Thymus (tissue), 11 donors: ENCODE results near the gene TECRL. TPM values are rescaled to one million over a fixed set of nuclear protein-coding genes. Genes with fewer than 3 reads are reported as not detected.

ENCODE experiments used
- DNase-seq, 9 donors: peaks; one replicate each; pipeline ENCODE4 v3.0.0-alpha.2; 2013; ENCODE audit warnings: low spot score in 9 of 9, low read depth in 6 of 9, missing footprints in 1 of 9
- H3K27ac ChIP-seq, 2 donors: one replicate each; pipeline ENCODE4 v1.5.1; 2013; ENCODE audit warnings: control low read depth in 1 of 2, low read depth in 1 of 2, low read length in 1 of 2, mild to moderate bottlenecking in 1 of 2, moderate library complexity in 1 of 2
- H3K27me3 ChIP-seq, 2 donors: one replicate each; pipeline ENCODE4 v1.5.1; 2013; ENCODE audit warnings: low read length in 1 of 2; ENCODE audit not compliant: control insufficient read depth in 2 of 2, insufficient read depth in 1 of 2
- H3K36me3 ChIP-seq, 2 donors: one replicate each; pipeline ENCODE4 v1.5.1; 2013; ENCODE audit warnings: low read length in 1 of 2, mild to moderate bottlenecking in 1 of 2, moderate library complexity in 1 of 2; ENCODE audit not compliant: control insufficient read depth in 2 of 2, insufficient read depth in 2 of 2
- H3K4me1 ChIP-seq, 2 donors: one replicate each; pipeline ENCODE4 v1.5.1; 2013; ENCODE audit warnings: low read length in 2 of 2; ENCODE audit not compliant: control insufficient read depth in 2 of 2, insufficient read depth in 2 of 2
- H3K4me3 ChIP-seq, 2 donors: one replicate each; pipeline ENCODE4 v1.5.1; 2013; ENCODE audit warnings: low read length in 2 of 2, control low read depth in 1 of 2, mild to moderate bottlenecking in 1 of 2
- H3K9me3 ChIP-seq, 2 donors: one replicate each; pipeline ENCODE4 v1.5.1; 2013; ENCODE audit warnings: low read length in 1 of 2, mild to moderate bottlenecking in 1 of 2; ENCODE audit not compliant: control insufficient read depth in 2 of 2, insufficient read depth in 1 of 2
- WGBS: extraction: QIAGEN DNeasy Blood & Tissue Kit; methylation state at CpG from one replicate; pipeline ENCODE4 v1.1.7; 2013; 5-methylcytosine and 5-hydroxymethylcytosine counted together
- polyA plus RNA-seq: library from polyadenylated mRNA; stranded (reverse); fragments of 200-250 nt; gene quantifications from one replicate; pipeline ENCODE4 v1.2.3, GENCODE V29; 2013
- total RNA-seq: library from RNA; stranded (reverse); fragments of 120-200 nt; gene quantifications from one replicate; pipeline ENCODE4 v1.2.4, GENCODE V29; 2013
- donor health status: healthy.

Gene TECRL
- total and polyA plus RNA-seq, 2 donors = 0.02 to 0.09 TPM

GRCh38 chr4:64266669-64267068 lies 142.6 kb downstream of the TECRL start:
- no peaks in the 10 kb centered on the region for H3K27me3 ChIP-seq
- no peak for DNase-seq
- no peak overlapping the region for H3K4me3 ChIP-seq
- no peaks in the 10 kb centered on the region for H3K4me1 ChIP-seq
- peaks cover 0 to 3% of the 10 kb centered on the region in 2 donors for H3K9me3 ChIP-seq
- H3K36me3 ChIP-seq = no peaks in the 10 kb centered on the region
- WGBS = 90% methylated on average over 2 of the region's 2 CpGs
- no peak overlapping the region for H3K27ac ChIP-seq

GRCh38 chr4:64266263-64266662 lies 143.0 kb downstream of the TECRL start:
- Histone ChIP-seq H3K27me3 (no peaks in the 10 kb centered on the region), H3K4me1 (no peaks in the 10 kb centered on the region), H3K36me3 (no peaks in the 10 kb centered on the region), H3K9me3 (peaks cover 0 to under 1% of the 10 kb centered on the region in 2 donors), H3K27ac (no peak overlapping the region), H3K4me3 (no peak overlapping the region)
- WGBS = 87% methylated on average over 2 of the region's 2 CpGs
- no peak for DNase-seq

GRCh38 chr4:64251781-64252180 lies 157.5 kb downstream of the TECRL start:
- no peaks in the 10 kb centered on the region for H3K4me1 ChIP-seq
- no peak for DNase-seq
- H3K27ac ChIP-seq = no peak overlapping the region
- no peaks in the 10 kb centered on the region for H3K36me3 ChIP-seq
- no peaks in the 10 kb centered on the region for H3K27me3 ChIP-seq
- no peak overlapping the region for H3K4me3 ChIP-seq
- H3K9me3 ChIP-seq = peaks cover 0 to under 1% of the 10 kb centered on the region in 2 donors

- H3K36me3 ChIP-seq = no peaks in the 10 kb centered on the region
- H3K27ac ChIP-seq = no peak overlapping the region
- no peaks in the 10 kb centered on the region for H3K9me3 ChIP-seq
- no peak overlapping the region for H3K4me3 ChIP-seq
- no peak for DNase-seq
- no peaks in the 10 kb centered on the region for H3K27me3 ChIP-seq
- no peaks in the 10 kb centered on the region for H3K4me1 ChIP-seq
These were observed 158.8 kb downstream of the TECRL start for GRCh38 chr4:64250488-64250887.

GRCh38 chr4:64250061-64250460 lies 159.2 kb downstream of the TECRL start:
- no peak for DNase-seq
- Histone ChIP-seq H3K27ac (no peak overlapping the region), H3K9me3 (no peaks in the 10 kb centered on the region), H3K4me3 (no peak overlapping the region), H3K4me1 (no peaks in the 10 kb centered on the region), H3K27me3 (no peaks in the 10 kb centered on the region), H3K36me3 (no peaks in the 10 kb centered on the region)

- Histone ChIP-seq H3K4me1 (no peaks in the 10 kb centered on the region), H3K27ac (no peak overlapping the region), H3K36me3 (no peaks in the 10 kb centered on the region), H3K4me3 (no peak overlapping the region), H3K9me3 (no peaks in the 10 kb centered on the region), H3K27me3 (no peaks in the 10 kb centered on the region)
- DNase-seq = no peak
These were observed 161.1 kb downstream of the TECRL start for GRCh38 chr4:64248186-64248585.

GRCh38 chr4:64230709-64231310 lies 178.4 kb downstream of the TECRL start:
- H3K36me3 ChIP-seq = no peaks in the 10 kb centered on the region
- 82% methylated on average over 3 of the region's 3 CpGs for WGBS
- H3K27ac ChIP-seq = no peak overlapping the region
- H3K4me3 ChIP-seq = no peak overlapping the region
- peaks cover 0 to 14% of the 10 kb centered on the region in 2 donors for H3K9me3 ChIP-seq
- H3K4me1 ChIP-seq = no peaks in the 10 kb centered on the region
- no peaks in the 10 kb centered on the region for H3K27me3 ChIP-seq
- DNase-seq = no peak
